Activated T-helper 1 cell treated with Interleukin-2 at 50 U/mL for 16 hours (primary cell): Measurements from ENCODE around the gene SGCD.

Experiments used
- DNase-seq: peaks from one replicate; pipeline ENCODE4 v3.0.0-alpha.2; 2020; ENCODE audit warnings: low read depth

Gene SGCD

DNA sequence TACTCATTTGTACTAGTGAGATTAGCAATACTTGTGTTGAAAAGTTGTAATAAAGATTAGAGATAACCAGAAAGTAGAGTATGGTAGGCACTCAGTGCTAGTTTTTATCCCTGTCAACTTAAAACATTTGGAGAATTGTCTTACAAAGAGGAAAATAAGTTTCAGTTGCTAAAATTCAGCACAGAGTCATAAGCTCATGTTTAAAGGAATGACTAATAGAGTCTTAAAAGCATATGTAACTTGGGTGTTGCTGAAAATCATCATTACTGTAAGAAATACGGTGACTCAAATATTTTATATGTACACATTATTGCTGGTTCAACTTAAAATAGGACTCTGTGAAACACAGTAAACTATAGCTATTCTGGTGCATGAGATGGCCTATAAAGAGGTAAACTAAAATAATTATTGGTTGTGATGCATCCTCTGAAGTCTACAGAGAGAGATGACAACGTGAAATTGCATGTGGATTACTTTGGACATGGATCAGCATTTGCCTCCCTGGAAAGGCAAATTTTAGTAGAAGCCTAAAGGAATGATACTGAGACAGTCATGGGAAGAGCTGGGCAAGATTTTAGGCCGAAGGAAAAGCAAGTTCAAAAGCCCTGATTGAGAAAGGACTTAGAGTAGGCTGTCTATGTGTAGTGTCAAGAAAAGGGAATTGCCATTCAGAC, 34.6 kb downstream of the SGCD start:
- no peak for DNase-seq

DNA sequence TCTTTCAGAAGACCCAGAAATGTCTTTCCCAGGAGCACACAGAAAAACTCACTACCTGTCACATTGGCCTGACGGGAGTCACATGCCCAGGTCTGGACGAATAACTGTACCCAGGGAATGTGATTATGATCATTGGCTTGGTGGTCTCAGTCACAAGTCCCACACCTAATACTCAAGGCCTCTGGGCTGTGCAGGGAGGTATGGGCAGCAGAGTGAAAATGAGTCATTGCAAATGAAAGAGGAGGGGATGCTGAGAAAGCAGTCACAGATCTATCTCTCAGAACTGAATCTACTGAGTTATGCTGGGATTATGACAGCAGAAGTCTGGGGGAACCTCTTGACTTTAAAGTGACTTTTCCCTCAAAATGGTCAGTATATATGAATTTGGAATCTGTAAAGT, 36.9 kb downstream of the SGCD start:
- no peak for DNase-seq

DNA sequence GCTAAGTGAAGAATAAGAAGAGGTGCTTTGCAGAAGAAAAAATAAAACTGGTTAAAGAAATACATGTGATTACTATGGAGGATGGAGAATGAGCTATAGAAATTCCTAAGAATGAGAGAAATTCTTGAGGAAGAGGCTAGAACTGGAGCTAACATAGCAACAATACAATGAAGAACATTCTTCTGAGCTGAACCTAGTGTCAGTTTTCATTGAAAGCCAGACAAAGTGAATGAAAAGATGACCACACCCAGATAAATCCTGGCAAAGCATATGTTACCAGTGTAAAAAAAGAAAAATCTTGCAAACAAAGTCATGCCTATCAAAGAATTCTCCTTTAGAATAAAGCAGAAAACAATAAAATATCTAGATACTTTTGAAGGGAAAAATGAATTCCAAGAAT, 39.6 kb downstream of the SGCD start:
- DNase-seq, result no peak

DNA sequence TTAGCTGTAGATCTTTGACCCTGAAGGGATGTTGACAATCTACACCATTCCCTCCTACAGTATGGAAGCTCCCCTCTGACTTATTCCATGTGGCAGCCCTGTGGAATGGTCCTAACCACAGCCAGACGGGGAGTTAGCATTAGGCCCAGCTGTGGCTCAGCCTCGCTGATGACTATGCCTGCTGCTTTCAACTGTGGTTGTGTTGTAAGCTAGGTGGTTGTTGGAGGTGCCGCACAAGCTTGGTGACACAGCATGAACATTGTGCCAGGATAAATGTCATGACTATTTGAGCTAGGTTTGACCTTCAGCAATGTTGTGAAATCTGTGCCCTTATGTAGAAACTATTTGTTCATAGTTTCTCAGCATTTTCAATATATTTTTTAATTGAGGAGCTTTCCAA, 40.6 kb downstream of the SGCD start:
- no peak for DNase-seq

DNA sequence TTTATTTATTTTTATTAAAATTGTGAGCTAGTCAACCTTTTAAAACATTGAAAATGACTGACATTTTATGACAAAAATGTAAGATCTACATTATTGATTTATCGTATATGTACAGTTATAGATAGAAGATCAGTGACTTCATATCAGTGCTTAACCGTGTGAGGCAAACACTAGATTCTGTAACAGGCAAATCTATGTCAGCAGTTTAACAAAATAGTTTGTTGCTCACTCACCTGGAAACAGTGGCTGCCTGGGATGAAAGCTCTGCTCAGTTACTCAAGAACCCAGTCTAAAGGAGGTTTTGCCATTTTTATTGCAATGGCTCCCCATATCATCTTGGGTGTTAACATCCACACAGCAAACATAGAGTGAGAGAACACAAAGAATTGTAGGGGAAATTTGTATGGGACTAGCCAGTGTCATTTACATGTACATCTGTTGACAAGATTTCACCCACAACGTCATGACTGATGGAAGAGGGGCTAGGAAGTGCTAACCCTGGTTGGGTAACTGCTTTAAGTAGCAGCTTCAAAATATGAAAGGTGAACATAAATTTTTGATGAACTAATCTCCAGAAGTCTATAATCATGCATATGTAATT, 49.0 kb downstream of the SGCD start:
- no peak for DNase-seq

DNA sequence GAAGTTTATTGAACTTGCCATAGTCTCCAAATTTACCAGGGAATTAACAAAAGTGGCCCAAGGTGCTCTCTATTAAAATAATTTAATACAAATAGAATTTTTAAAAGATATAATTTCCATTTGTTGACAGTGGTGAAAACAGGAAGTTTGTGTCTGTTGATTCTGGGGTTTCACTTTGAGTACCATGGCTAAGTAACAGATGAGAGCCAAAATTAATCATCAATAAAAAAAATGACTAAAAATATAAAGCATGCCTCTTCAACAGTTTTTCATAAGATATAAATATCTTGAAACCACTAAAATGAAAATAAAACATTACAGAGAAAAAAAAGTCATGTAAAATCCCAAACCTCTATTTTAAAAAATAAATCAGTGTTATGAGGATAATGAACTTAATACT, 49.8 kb downstream of the SGCD start:
- DNase-seq, result no peak

DNA sequence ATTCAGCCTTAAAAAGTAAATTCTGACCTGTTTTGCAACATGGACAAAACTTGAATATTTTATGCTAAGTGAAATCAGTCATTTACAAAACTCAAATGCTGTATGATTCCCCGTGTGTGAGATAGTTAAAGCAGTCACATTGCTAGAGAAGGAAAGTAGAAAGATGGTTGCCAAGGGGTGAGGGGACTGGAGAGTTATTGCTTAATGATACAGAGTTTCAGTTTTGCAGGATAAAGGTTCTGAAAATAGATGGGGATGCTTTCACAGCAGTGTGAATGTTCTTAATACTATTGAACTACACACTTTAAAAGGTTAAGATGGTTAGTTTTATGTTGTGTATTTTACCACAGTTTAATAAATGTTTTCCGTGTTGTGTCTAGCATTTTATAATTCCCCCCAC, 51.2 kb downstream of the SGCD start:
- no peak for DNase-seq

DNA sequence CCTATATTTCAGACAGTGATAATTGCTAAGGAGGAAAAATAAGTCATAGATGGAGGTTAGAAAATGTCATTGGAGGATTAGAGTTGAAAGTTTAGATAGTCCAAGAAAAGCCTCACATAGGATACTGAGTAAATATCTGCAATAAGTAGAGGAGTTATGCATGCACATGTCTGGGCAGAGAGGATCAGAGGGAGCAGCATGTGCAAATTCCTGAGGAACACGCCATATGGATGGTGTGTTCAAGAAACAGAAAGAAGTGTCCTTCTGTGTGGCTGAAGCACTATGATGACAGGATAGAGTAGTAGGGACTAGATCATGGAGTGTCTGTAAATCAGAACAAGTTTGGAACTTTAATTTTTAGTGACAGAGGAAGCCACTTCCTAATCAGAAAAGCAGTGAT, 52.2 kb downstream of the SGCD start:
- DNase-seq, result no peak

DNA sequence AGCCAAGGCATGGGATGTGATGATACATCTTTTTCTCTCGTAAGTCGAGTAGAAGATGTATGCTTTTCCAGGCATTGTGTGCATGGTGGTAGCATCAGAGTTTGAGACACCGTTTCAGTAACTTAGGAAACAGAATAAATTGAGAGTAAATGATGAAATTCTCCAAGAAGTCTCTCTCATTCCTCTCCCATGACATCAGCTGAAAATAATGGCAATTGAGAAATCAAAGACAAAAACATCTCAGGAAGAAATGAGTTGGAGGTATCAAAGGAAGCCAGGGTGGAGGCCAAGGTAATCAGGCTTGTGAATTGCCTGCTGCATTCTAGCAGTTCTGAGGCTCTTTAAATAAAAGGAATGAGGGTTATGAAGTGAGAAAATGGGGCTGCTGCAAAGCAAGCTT, 53.9 kb downstream of the SGCD start:
- no peak for DNase-seq

DNA sequence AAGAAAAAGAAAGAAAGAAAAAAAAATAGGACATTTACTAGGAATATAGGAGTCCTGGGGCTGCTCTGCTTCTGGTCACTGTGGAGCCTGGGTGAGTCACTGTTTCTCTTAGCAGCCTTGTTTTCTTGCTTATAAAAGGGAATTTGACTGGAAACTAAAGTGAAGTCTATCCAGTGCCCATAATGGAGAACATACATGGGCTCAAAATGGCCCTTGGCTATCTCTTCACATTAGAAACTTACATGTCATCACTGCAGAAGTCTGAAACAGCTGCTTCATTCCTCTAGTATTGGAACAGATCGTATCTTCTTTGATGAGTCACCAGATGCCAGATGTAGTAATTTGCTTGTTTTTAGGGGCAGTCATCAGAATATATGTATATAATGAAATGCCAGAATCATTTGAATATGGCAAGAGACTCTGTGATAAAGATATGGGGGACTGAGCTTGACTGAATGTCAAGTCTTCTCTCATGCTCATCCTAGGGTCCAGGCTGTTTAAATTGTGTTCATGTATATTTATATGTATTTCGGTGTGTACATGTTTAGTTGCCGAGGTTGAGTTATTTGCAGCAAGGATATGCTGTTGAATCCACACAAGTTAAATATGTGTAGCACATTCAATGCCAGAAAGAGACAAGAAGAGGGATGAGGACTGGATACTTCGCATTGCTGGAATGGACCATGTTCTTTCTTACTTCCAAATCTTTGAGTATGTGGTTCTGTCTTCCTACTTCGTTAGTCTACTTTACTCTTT, 56.7 kb downstream of the SGCD start:
- no peak for DNase-seq

DNA sequence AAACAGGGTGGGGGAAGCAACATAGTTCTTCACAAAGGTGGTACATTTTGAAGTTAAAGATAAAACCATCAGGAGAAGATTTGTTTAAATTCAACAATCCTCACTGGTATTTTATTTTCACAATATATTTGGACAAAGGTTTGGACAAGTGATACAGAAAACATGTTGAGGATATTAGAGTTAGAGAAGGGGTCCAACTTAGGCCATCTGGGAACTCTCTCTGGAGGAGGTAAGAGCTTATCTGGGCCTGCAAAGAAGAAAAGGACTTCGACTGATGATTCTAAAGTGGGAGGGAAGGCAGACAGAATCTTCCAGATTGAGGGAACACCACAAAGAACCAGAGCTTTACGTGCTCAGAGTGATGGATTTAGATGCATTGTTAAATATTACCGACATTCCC, 58.5 kb downstream of the SGCD start:
- no peak for DNase-seq

DNA sequence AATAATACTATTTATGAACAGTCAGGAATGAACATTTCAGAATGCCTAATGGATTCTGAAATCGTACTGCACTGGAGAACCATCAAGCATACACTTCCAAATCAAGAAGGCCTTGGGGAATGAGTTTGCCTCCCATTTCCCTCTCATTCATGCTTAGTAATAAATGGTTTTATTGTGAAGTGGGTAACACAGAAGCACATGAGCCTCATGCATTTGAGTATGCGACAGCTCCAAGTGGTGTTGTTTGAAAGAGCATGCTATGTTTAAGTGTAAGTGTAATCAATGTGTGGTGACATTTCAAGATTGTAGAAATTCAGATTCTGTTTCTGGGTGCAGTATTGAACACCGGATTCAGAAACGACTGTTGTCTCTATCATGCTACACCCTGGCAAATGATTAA, 60.0 kb downstream of the SGCD start:
- no peak for DNase-seq

DNA sequence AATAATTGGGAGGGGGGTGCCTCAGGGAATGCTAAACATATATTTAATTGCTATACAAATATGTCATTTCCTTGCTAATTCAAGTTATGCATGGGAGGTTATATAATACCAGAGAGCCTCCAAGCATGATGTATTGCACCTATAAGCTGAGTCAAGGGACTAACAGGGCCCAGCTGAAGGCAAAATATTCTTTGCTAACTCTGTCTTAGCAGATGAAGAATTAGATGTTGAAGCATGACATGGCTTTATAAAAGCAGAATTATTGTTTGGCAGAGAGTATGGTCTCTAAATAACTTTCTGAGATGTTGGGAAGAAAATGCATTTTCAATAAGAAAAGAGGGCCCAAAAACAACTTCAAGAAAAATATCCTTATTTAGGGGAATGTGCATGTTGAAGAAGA, 60.4 kb downstream of the SGCD start:
- no peak for DNase-seq

DNA sequence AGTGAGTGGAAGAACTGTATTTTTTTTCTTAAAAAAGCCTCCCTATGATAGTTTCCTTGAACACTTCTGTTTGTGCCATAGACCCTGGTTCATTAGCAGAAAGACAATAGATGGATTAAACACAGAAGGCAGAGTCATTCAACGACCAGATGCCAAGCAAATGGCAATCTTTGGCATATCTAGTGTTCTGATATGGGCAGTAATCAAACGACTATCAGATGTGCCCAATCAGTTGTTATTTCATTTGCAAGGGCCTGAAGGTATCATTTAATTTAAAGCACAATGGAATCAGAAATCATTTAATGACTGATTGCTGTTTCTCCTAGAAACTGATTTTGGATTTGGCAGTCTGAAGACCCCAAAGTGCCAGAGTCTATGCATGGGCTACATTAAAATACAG, 61.3 kb downstream of the SGCD start:
- no peak for DNase-seq

DNA sequence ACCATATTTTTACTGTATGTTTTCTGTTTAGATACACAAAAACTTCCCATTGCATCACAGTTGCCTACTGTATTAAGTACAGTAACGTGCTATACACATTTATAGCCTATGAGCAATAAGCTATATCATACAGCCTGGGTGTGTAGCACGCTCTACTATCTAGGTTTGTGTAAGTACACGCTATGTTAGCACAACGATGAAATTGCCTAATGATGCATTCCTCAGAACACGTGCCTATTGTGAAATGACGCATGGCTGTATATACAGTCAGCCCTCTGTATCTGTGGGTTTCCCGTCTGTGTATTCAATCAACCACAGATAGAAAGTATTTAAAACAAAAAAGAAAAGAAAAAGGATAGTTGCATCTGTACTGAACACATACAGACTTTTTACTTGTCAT, 64.2 kb downstream of the SGCD start:
- no peak for DNase-seq

DNA sequence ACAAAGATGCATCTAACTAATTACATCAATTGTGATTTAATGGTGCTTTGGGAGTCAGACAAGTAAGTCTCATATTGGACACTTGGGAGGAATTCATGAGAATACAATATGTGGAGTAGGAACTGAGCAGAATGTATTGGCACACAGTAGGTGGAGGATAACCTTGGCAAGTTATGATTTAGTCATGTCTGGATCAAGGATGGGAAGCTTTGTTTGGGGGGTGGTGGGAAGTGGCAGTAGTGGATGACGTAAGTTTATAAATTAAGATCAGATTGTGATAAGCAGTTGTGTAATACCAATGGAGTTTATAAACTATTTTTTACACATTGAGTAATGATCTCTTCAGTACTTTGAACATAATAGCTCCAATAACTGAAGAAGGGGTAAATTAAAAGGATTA, 67.0 kb downstream of the SGCD start:
- DNase-seq, result no peak

DNA sequence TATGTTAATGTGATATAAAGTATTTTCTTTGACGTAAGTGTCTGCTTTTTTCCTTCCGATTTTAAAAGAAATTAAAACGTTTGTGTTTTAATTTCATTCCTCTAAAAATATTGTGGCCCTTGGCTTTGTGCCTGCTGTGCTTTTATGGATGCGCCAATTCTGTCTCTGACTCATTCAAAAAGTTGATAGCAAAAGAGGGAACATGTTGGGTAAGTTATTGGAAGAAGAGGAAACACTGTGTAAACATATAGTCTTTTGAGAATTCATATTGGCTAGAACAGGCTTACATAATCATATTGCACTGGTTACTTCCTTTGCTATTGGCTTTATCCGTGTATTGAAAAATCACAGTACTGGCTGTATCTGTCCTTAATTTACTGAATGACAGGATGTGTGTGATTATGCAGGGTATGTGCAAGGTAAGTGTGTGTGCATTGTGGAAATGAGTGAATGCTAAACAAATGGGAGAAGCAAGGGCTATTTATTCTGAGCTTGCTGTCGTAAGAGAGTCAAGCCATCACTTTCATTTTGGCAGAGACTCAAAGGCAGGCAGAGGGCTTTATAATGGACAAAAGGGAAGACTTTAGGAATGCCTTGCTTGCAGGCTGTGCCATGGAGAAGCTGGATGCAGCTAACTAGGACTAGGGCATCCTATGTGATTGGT, 67.8 kb downstream of the SGCD start:
- no peak for DNase-seq

DNA sequence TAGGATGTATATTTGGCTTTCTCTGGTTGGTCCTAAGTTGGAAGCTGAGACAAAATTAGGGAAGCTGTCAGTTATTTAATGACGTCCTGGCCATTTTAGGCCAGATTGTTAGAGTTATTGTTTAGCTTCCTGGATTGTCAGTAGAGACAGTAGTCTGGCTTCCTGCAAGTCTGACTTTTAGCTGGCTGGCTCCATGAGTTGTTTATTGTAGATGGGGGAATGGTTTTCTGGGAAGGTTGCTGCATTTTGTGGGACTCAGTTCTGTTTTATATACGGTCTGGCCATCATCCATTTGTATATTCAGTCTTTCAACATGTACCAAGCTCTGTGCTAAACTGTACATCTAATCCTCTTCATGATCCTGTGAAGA, 68.3 kb downstream of the SGCD start:
- no peak for DNase-seq

DNA sequence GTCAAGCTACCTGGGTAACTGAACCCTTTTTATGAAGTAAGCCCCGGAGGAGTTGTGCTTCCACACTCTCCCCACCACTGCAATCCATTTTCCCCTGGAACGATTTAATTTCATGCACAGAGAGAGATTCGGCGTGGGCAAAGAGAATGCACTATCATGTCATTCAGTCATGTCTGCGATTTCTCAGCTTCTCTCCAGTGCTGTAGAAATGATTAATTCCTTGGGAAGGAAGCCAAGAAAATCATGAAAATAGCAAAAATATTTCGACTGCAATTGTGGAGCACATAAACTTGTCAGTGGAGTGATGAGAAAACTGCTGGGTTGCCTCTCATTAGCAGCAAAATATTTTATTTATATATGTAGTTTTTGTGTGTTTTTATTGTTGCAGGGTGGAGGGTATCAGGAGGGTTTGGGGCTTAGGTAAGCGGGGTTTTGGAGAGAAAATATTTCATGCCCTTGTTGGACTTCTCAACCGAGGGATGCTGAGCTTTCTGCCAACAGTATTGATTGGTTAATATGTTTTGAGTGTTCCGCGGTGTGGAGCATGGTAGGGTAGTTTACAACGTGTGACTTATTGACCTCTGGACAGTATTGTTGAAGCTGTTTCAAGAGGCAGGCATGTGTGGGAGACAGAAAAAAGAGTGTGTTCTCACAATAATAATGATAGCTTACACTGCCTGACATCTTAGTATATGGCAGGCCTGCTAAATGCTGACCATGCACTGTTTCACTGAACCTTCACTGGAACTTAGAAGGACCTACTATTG, 69.3 kb downstream of the SGCD start:
- DNase-seq, result no peak

DNA sequence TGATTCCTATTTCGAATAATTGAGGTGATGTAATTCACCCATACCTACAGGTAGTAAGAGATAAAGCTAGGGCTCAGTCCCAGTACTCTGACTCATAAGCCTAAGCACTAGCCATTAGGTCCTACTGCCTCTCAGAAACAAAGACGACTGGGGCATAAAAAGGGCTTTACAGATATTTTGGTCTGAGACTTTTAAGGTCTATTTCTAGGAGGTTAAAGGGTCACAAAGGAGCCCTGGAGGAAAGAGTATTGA, 69.8 kb downstream of the SGCD start:
- no peak for DNase-seq

DNA sequence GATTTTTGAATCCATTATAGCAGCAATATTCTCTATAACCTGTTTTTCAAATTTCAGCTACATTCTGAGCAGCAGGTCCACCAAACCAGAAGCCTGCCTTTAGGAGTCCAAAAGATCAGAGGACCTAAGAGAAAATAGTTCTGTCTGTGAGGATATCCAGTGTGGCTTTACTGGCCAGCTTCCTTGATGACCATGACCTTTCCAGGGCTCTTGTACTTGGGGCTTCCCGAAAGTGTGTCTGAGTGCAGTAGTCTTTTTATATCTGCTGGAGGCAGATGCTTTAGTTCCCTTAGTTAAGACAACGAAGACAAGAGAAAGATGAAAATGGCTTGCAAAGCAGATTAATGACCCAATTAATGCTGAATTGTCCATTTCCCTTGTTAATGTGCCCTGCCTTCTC, 72.4 kb downstream of the SGCD start:
- no peak for DNase-seq

DNA sequence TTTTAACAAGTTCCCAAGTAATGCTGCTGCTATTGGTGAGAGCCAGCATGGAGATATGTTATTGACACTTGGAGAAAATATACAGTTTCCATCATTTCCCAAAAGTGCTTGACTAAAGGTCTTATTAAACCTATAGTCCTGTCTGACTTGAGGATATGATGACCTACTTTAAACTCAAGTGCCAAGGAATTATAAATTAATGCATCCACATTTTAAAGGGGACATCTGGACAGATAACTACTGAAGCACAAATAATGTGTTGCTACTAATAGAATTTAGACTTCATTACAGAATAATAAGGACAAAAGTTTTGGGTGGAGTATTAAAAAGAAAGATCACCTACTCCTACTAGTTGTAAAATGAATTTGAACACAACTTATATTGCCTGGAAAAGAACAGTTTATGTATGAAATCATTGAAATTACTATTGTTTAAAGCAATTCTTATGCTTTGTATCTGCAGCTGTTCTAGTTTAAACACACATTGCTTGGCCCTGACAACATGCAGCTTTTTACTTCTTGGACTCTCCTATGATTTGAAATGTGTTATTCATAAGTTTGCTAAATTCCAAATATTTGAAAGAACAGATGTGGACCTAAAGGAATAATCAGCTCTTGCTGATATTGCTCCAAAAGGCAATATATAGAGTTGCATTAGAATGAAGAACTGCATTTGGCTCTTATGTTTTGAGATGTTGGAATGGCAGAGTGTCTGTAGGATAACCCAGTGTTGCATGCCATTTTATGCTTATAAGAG, 73.4 kb downstream of the SGCD start:
- DNase-seq, result no peak
